SK-N-SH treated with all-trans-retinoic acid at 6 μM for 48 hours (cell line): Measurements from ENCODE around the gene PARP1.

Experiments
- ATAC-seq: fragments of 200-7000 bp; cut with Tn5 transposase; 3 replicates; pipeline ENCODE4 v1.9.1; 2020; ENCODE audit warnings: mild to moderate bottlenecking, moderate library complexity
- ARNTL ChIP-seq: fragments of 450-650 bp; formaldehyde crosslinking; IDR thresholded peaks from 2 replicates; pipeline ENCODE4 v1.5.0; 2020; ENCODE audit warnings: low read depth, mild to moderate bottlenecking, moderate library complexity, borderline replicate concordance
- BACH2 ChIP-seq: fragments of 250-450 bp; sonication (Bioruptor Pico); IDR thresholded peaks from 2 replicates; pipeline ENCODE4 v1.9.0; 2021; ENCODE audit warnings: mild to moderate bottlenecking, borderline replicate concordance
- CSDC2 ChIP-seq: fragments of 250-450 bp; sonication (Bioruptor Pico); IDR thresholded peaks from 2 replicates; pipeline ENCODE4 v1.5.0; 2020; ENCODE audit warnings: mild to moderate bottlenecking, moderate library complexity
- ESRRG ChIP-seq: fragments of 250-450 bp; sonication (Bioruptor Pico); IDR thresholded peaks from 2 replicates; pipeline ENCODE4 v1.6.1; 2021; ENCODE audit warnings: mild to moderate bottlenecking
- GLIS3 ChIP-seq: fragments of 250-450 bp; sonication (Bioruptor Pico); IDR thresholded peaks from 2 replicates; pipeline ENCODE4 v1.5.0; 2020; ENCODE audit warnings: mild to moderate bottlenecking, moderate library complexity
- OSR1 ChIP-seq: fragments of 250-450 bp; sonication (Bioruptor Pico); IDR thresholded peaks from 2 replicates; pipeline ENCODE4 v1.8.0; 2022; ENCODE audit warnings: moderate library complexity, mild to moderate bottlenecking, inconsistent platforms
- PPARA ChIP-seq: fragments of 250-450 bp; sonication (Bioruptor Pico); IDR thresholded peaks from 2 replicates; pipeline ENCODE4 v1.5.0; 2020; ENCODE audit warnings: mild to moderate bottlenecking, borderline replicate concordance
- RARB ChIP-seq: fragments of 250-450 bp; sonication (Bioruptor Pico); IDR thresholded peaks from 2 replicates; pipeline ENCODE4 v1.8.0; 2021; ENCODE audit warnings: mild to moderate bottlenecking, moderate library complexity
- SNAI2 ChIP-seq: fragments of 250-450 bp; sonication (Bioruptor Pico); IDR thresholded peaks from 2 replicates; pipeline ENCODE4 v1.5.0; 2020; ENCODE audit warnings: mild to moderate bottlenecking, moderate library complexity
- TCF4 ChIP-seq: fragments of 250-450 bp; sonication (Bioruptor Pico); IDR thresholded peaks from 2 replicates; pipeline ENCODE4 v1.8.0; 2021; ENCODE audit warnings: mild to moderate bottlenecking, moderate library complexity, borderline replicate concordance
- TOX ChIP-seq: fragments of 250-450 bp; sonication (Bioruptor Pico); IDR thresholded peaks from 2 replicates; pipeline ENCODE4 v1.8.0; 2021; ENCODE audit warnings: mild to moderate bottlenecking, moderate library complexity, borderline replicate concordance
- ZC3H10 ChIP-seq: fragments of 250-450 bp; sonication (Bioruptor Pico); IDR thresholded peaks from 2 replicates; pipeline ENCODE4 v1.5.1; 2021; ENCODE audit warnings: mild to moderate bottlenecking, moderate library complexity
- ZFP3 ChIP-seq: fragments of 250-450 bp; sonication (Bioruptor Pico); IDR thresholded peaks from 2 replicates; pipeline ENCODE4 v1.5.0; 2020; ENCODE audit warnings: mild to moderate bottlenecking, moderate library complexity
- ZFP30 ChIP-seq: fragments of 450-650 bp; formaldehyde crosslinking; IDR thresholded peaks from 2 replicates; pipeline ENCODE4 v1.5.0; 2022; ENCODE audit warnings: mild to moderate bottlenecking, moderate library complexity
- ZNF565 ChIP-seq: fragments of 450-650 bp; formaldehyde crosslinking; conservative IDR thresholded peaks from 2 replicates; pipeline ENCODE4 v1.5.0; 2020; ENCODE audit warnings: low read depth, mild to moderate bottlenecking, moderate library complexity
- ZNF70 ChIP-seq: fragments of 450-650 bp; formaldehyde crosslinking; IDR thresholded peaks from 2 replicates; pipeline ENCODE4 v1.5.0; 2020; ENCODE audit warnings: mild to moderate bottlenecking, moderate library complexity
- ZNF8 ChIP-seq: fragments of 450-650 bp; formaldehyde crosslinking; IDR thresholded peaks from 2 replicates; pipeline ENCODE4 v1.5.0; 2020; ENCODE audit warnings: mild to moderate bottlenecking, moderate library complexity
- TF ChIP-seq, protein P1 (sequence below): fragments of 250-450 bp; sonication (Bioruptor Pico); IDR thresholded peaks from 2 replicates; pipeline ENCODE4 v1.5.1; 2021; ENCODE audit warnings: mild to moderate bottlenecking, moderate library complexity
- TF ChIP-seq, protein P2 (sequence below): fragments of 250-450 bp; sonication (Bioruptor Pico); IDR thresholded peaks from 2 replicates; pipeline ENCODE4 v1.5.1; 2020; ENCODE audit warnings: low read depth, mild to moderate bottlenecking, moderate library complexity
- TF ChIP-seq, protein P3 (sequence below): fragments of 250-450 bp; sonication (Bioruptor Pico); IDR thresholded peaks from 2 replicates; pipeline ENCODE4 v1.8.0; 2021; ENCODE audit warnings: low read depth, mild to moderate bottlenecking, moderate library complexity, borderline replicate concordance
- TF ChIP-seq, protein P4 (sequence below): fragments of 250-450 bp; sonication (Bioruptor Pico); IDR thresholded peaks from 2 replicates; pipeline ENCODE4 v1.5.0; 2020; ENCODE audit warnings: mild to moderate bottlenecking, moderate library complexity
- TF ChIP-seq, protein P5 (sequence below): fragments of 250-450 bp; sonication (Bioruptor Pico); IDR thresholded peaks from 2 replicates; pipeline ENCODE4 v1.8.0; 2020; ENCODE audit warnings: mild to moderate bottlenecking, moderate library complexity, borderline replicate concordance

Gene PARP1

DNA sequence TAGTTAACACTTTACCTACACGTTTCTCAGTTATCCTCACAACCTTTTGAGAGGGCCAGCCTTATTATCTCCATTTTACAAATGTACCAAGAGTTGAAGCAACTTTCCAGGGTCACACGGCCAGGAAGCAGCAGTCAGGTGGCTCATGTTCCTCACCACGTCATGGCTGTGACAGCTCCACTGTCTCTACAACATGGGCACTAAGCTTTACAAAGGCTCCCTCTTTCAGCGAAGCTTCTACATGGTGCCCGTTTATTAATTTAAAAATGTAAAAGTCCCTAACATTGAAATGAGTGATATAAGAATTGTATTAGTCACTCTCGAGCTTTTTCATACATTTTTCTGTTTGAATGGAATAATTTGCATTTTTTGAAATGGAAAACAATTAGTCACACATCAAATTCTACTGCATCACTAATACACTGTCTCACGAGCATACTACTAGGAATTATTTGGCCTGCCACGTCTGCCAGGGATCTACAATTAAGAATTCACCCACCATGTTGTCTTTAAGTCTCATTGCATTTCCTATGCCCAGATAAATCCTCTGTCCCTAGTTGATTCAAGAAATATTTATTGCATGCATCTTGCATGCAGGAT is 70.5 kb downstream of the PARP1 start (continued):
- no peak for TF ChIP-seq ARNTL (CRISPR knock-in tag)
- TF ChIP-seq BACH2 (CRISPR knock-in tag): no peak
- TF ChIP-seq GLIS3 (CRISPR knock-in tag): no peak
- TF ChIP-seq TCF4 (CRISPR knock-in tag): no peak
- no peak for TF ChIP-seq ZFP30
- TF ChIP-seq OSR1: no peak
- TF ChIP-seq ZNF8: no peak
- no peak for TF ChIP-seq ZNF565 (CRISPR knock-in tag)
- TF ChIP-seq SNAI2 (CRISPR knock-in tag): no peak

DNA sequence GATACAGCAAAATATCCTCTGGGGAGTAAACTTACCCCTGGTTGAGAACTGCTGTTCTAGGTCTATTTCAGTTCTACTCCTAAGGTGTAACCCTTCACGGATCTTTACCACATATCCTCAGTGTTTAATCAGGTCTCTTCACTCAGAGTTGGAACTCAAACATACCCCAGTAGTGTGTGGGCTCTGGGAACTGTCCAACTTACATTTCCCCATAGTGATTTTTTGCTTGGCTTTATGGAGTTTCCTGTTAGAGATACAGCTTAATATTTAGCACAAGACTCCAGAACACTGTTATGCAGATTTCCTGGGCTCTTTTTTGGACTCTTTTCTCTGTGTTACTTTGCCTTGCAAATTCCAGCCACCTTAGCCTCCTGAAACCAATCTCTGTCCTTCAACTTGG is 72.2 kb downstream of the PARP1 start:
- no peak for TF ChIP-seq TOX (CRISPR knock-in tag)
- no peak for TF ChIP-seq ZFP30
- no peak for TF ChIP-seq RARB (CRISPR knock-in tag)
- no peak for TF ChIP-seq ESRRG (CRISPR knock-in tag)
- TF ChIP-seq ZC3H10 (CRISPR knock-in tag): no peak
- TF ChIP-seq, protein P1, sequence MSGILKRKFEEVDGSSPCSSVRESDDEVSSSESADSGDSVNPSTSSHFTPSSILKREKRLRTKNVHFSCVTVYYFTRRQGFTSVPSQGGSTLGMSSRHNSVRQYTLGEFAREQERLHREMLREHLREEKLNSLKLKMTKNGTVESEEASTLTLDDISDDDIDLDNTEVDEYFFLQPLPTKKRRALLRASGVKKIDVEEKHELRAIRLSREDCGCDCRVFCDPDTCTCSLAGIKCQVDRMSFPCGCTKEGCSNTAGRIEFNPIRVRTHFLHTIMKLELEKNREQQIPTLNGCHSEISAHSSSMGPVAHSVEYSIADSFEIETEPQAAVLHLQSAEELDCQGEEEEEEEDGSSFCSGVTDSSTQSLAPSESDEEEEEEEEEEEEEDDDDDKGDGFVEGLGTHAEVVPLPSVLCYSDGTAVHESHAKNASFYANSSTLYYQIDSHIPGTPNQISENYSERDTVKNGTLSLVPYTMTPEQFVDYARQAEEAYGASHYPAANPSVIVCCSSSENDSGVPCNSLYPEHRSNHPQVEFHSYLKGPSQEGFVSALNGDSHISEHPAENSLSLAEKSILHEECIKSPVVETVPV (CRISPR knock-in tag): no peak
- TF ChIP-seq PPARA (CRISPR knock-in tag): no peak
- TF ChIP-seq, protein P2, sequence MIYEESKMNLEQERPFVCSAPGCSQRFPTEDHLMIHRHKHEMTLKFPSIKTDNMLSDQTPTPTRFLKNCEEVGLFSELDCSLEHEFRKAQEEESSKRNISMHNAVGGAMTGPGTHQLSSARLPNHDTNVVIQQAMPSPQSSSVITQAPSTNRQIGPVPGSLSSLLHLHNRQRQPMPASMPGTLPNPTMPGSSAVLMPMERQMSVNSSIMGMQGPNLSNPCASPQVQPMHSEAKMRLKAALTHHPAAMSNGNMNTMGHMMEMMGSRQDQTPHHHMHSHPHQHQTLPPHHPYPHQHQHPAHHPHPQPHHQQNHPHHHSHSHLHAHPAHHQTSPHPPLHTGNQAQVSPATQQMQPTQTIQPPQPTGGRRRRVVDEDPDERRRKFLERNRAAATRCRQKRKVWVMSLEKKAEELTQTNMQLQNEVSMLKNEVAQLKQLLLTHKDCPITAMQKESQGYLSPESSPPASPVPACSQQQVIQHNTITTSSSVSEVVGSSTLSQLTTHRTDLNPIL (CRISPR knock-in tag): no peak
- no peak for TF ChIP-seq ZNF8
- no peak for TF ChIP-seq CSDC2 (CRISPR knock-in tag)
- no peak for TF ChIP-seq SNAI2 (CRISPR knock-in tag)
- no peak for TF ChIP-seq ZFP3 (CRISPR knock-in tag)
- TF ChIP-seq, protein P3, sequence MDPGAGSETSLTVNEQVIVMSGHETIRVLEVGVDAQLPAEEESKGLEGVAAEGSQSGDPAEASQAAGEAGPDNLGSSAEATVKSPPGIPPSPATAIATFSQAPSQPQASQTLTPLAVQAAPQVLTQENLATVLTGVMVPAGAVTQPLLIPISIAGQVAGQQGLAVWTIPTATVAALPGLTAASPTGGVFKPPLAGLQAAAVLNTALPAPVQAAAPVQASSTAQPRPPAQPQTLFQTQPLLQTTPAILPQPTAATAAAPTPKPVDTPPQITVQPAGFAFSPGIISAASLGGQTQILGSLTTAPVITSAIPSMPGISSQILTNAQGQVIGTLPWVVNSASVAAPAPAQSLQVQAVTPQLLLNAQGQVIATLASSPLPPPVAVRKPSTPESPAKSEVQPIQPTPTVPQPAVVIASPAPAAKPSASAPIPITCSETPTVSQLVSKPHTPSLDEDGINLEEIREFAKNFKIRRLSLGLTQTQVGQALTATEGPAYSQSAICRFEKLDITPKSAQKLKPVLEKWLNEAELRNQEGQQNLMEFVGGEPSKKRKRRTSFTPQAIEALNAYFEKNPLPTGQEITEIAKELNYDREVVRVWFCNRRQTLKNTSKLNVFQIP (CRISPR knock-in tag): no peak
- no peak for ATAC-seq

DNA sequence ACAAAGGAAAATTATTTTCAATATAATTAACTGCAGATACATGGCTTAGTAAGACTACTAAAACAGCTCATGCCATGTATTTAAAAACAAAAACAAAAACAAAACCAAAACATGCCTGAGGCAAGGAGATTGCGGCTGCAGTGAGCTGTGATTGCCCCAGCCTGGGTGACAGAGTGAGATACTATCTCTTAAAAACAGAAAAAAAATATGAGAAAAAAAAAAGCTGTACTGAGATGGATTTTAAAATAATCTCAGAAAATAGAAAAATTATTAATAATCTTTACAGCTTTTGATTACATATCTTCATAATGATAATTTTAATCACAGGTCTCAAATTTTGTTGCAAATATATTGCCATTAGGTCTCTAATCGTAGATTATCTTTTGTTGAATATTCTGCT is 74.9 kb downstream of the PARP1 start:
- ATAC-seq: peak; percentile 45; the same call in 2 of the 3 replicates
- TF ChIP-seq OSR1 (no peak), TOX (CRISPR knock-in tag) (no peak), BACH2 (CRISPR knock-in tag) (no peak), GLIS3 (CRISPR knock-in tag) (no peak), CSDC2 (CRISPR knock-in tag) (no peak), PPARA (CRISPR knock-in tag) (no peak), ESRRG (CRISPR knock-in tag) (no peak), ZNF565 (CRISPR knock-in tag) (no peak), ZFP30 (no peak), SNAI2 (CRISPR knock-in tag) (no peak), RARB (CRISPR knock-in tag) (no peak), ZNF70 (no peak), TCF4 (CRISPR knock-in tag) (no peak), ZC3H10 (CRISPR knock-in tag) (no peak), ZFP3 (CRISPR knock-in tag) (no peak)
- TF ChIP-seq, protein P4, sequence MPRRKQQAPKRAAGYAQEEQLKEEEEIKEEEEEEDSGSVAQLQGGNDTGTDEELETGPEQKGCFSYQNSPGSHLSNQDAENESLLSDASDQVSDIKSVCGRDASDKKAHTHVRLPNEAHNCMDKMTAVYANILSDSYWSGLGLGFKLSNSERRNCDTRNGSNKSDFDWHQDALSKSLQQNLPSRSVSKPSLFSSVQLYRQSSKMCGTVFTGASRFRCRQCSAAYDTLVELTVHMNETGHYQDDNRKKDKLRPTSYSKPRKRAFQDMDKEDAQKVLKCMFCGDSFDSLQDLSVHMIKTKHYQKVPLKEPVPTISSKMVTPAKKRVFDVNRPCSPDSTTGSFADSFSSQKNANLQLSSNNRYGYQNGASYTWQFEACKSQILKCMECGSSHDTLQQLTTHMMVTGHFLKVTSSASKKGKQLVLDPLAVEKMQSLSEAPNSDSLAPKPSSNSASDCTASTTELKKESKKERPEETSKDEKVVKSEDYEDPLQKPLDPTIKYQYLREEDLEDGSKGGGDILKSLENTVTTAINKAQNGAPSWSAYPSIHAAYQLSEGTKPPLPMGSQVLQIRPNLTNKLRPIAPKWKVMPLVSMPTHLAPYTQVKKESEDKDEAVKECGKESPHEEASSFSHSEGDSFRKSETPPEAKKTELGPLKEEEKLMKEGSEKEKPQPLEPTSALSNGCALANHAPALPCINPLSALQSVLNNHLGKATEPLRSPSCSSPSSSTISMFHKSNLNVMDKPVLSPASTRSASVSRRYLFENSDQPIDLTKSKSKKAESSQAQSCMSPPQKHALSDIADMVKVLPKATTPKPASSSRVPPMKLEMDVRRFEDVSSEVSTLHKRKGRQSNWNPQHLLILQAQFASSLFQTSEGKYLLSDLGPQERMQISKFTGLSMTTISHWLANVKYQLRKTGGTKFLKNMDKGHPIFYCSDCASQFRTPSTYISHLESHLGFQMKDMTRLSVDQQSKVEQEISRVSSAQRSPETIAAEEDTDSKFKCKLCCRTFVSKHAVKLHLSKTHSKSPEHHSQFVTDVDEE (CRISPR knock-in tag): no peak
- TF ChIP-seq, protein P2 (CRISPR knock-in tag): no peak
- TF ChIP-seq, protein P3 (CRISPR knock-in tag): no peak
- TF ChIP-seq, protein P5, sequence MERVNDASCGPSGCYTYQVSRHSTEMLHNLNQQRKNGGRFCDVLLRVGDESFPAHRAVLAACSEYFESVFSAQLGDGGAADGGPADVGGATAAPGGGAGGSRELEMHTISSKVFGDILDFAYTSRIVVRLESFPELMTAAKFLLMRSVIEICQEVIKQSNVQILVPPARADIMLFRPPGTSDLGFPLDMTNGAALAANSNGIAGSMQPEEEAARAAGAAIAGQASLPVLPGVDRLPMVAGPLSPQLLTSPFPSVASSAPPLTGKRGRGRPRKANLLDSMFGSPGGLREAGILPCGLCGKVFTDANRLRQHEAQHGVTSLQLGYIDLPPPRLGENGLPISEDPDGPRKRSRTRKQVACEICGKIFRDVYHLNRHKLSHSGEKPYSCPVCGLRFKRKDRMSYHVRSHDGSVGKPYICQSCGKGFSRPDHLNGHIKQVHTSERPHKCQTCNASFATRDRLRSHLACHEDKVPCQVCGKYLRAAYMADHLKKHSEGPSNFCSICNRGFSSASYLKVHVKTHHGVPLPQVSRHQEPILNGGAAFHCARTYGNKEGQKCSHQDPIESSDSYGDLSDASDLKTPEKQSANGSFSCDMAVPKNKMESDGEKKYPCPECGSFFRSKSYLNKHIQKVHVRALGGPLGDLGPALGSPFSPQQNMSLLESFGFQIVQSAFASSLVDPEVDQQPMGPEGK (CRISPR knock-in tag): no peak
- TF ChIP-seq, all 23 proteins: peak for 0
